Panc1 (cell line): ENCODE data around the gene MYADM.

ENCODE experiments used
- CTCF ChIP-seq: fragments of 450-650 bp; IDR thresholded peaks from 2 replicates; pipeline ENCODE4 v1.5.1; 2017; ENCODE audit warnings: mild to moderate bottlenecking
- POLR2AphosphoS5 ChIP-seq: IDR thresholded peaks from 2 replicates; pipeline ENCODE4 v1.6.1; 2012; ENCODE audit warnings: mild to moderate bottlenecking, low read depth, low read length, moderate library complexity

DNA sequence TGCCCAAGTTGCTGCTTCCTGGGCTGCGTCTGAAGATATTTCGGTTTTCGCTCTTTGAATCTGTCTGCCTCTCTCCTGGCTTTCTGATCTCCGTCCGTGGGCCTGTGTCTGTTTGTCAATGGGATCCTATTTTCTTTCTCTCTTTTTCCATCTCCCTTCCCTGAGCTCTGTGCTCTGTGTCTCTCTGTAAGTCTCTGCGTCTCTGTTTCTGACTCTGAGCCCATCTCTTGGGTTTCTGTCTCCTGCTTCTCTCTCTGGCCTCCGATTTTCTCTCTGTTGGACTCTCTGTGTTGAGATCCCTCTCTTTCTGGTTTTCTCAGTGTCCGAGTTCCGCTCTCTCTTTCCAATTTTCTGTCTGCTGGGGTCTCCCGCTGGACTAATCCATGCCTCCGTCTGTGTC, 16.1 kb downstream of the MYADM start:
- TF ChIP-seq CTCF, result no peak
- TF ChIP-seq POLR2AphosphoS5, result no peak
